IMR-90 (cell line): ENCODE measurements around the gene SPOCK3. TPM values are rescaled to one million over a fixed set of nuclear protein-coding genes. Genes with fewer than 3 reads are reported as not detected.
"Not testable (repeated sequence)": the region's sequence is repeated elsewhere in the genome, so short reads cannot be mapped to it uniquely, and the experiment has no call there.

Experiments
- ATAC-seq: fragments of 200-7000 bp; cut with Tn5 transposase; 2 replicates; pipeline ENCODE4 v1.9.1; 2020; ENCODE audit warnings: low read depth, mild to moderate bottlenecking, moderate library complexity
- BruUV-seq: library from RNA; stranded (reverse); fragments of 400-500 nt; replicated peaks from 2 replicates; lab custom pipeline; 2021; lab: Mats Ljungman, UMichigan
- CTCF ChIA-PET: fragments of 300-600 bp; formaldehyde crosslinking; extraction: SDS; loops from one replicate; lab custom pipeline; 2021; ENCODE audit warnings: antibody characterized with exemption; lab: Yijun Ruan, JAX
- POLR2A ChIA-PET: fragments of 300-600 bp; sonication (Branson Sonifier 250); formaldehyde crosslinking; loops from one replicate; lab custom pipeline; 2022; ENCODE audit warnings: antibody characterized with exemption; ENCODE audit not compliant: unreplicated experiment; lab: Charles Lee
- DNase-seq: peaks from one replicate; pipeline ENCODE4 v3.0.0; 2013
- H2AFZ ChIP-seq: replicated peaks from 2 replicates; pipeline ENCODE3; 2013; ENCODE audit warnings: low read length, mild to moderate bottlenecking; ENCODE audit not compliant: poor library complexity
- H2AK5ac ChIP-seq: 2 replicates; pipeline ENCODE4 v1.6.1; 2013; ENCODE audit warnings: low read depth, low read length, inconsistent platforms
- H2AK9ac ChIP-seq: replicated peaks from 2 replicates; pipeline ENCODE3; 2013; ENCODE audit warnings: mild to moderate bottlenecking, low read depth, low read length, moderate library complexity; ENCODE audit not compliant: poor library complexity
- H2BK120ac ChIP-seq: 2 replicates; pipeline ENCODE4 v1.6.1; 2013; ENCODE audit warnings: low read depth, low read length, inconsistent platforms
- H2BK15ac ChIP-seq: 3 replicates; pipeline ENCODE4 v1.6.1; 2013; ENCODE audit warnings: low read depth, low read length, inconsistent platforms
- H2BK20ac ChIP-seq: 2 replicates; pipeline ENCODE4 v1.6.1; 2013; ENCODE audit warnings: low read depth, mild to moderate bottlenecking, inconsistent platforms, low read length, moderate library complexity
- H2BK5ac ChIP-seq: 2 replicates; pipeline ENCODE4 v1.6.1; 2013; ENCODE audit warnings: mild to moderate bottlenecking, low read depth, low read length, inconsistent platforms; ENCODE audit not compliant: poor library complexity, severe bottlenecking
- H3K14ac ChIP-seq: replicated peaks from 2 replicates; pipeline ENCODE4 v1.6.1; 2013; ENCODE audit warnings: low read depth, low read length, inconsistent platforms
- H3K18ac ChIP-seq: 2 replicates; pipeline ENCODE4 v1.6.1; 2013; ENCODE audit warnings: low read depth, low read length, control low read depth
- H3K23ac ChIP-seq: 2 replicates; pipeline ENCODE4 v1.6.1; 2013; ENCODE audit warnings: low read depth, low read length, inconsistent platforms
- H3K27ac ChIP-seq: 2 replicates; pipeline ENCODE4 v1.5.1; 2013; ENCODE audit warnings: mild to moderate bottlenecking, control low read depth, low read length; ENCODE audit not compliant: insufficient read depth
- H3K27me3 ChIP-seq: 2 replicates; pipeline ENCODE4 v1.6.1; 2013; ENCODE audit warnings: low read length; ENCODE audit not compliant: control insufficient read depth, insufficient read depth
- H3K36me3 ChIP-seq: 2 replicates; pipeline ENCODE4 v1.6.1; 2013; ENCODE audit warnings: low read length, mixed read lengths; ENCODE audit not compliant: control insufficient read depth, insufficient read depth
- H3K4ac ChIP-seq: 2 replicates; pipeline ENCODE4 v1.6.1; 2013; ENCODE audit warnings: low read depth, low read length, inconsistent platforms
- H3K4me1 ChIP-seq: 2 replicates; pipeline ENCODE4 v1.6.1; 2013; ENCODE audit warnings: low read length, mixed read lengths; ENCODE audit not compliant: control insufficient read depth, insufficient read depth
- H3K4me2 ChIP-seq: 2 replicates; pipeline ENCODE4 v1.6.1; 2013; ENCODE audit warnings: low read depth, mild to moderate bottlenecking, control low read depth, low read length, moderate library complexity
- H3K4me3 ChIP-seq: 2 replicates; pipeline ENCODE4 v1.5.1; 2013; ENCODE audit warnings: low read depth, mild to moderate bottlenecking, control low read depth, low read length, moderate library complexity; ENCODE audit not compliant: insufficient read depth
- H3K56ac ChIP-seq: 2 replicates; pipeline ENCODE4 v1.6.1; 2013; ENCODE audit warnings: low read length, inconsistent platforms; ENCODE audit not compliant: insufficient read depth; ENCODE audit errors: extremely low read depth
- H3K79me1 ChIP-seq, 2 experiments: 2 replicates each; pipeline ENCODE4 v1.6.1; 2013; ENCODE audit warnings: low read length in 2 of 2, inconsistent platforms in 1 of 2, low read depth in 1 of 2
- H3K9ac ChIP-seq: 2 replicates; pipeline ENCODE4 v1.6.1; 2013; ENCODE audit warnings: low read depth, low read length, control low read depth
- H3K9me1 ChIP-seq: 2 replicates; pipeline ENCODE4 v1.6.1; 2013; ENCODE audit warnings: low read length, inconsistent platforms; ENCODE audit not compliant: insufficient read depth
- H3K9me3 ChIP-seq: 2 replicates; pipeline ENCODE4 v1.6.1; 2013; ENCODE audit warnings: low read length; ENCODE audit not compliant: control insufficient read depth, insufficient read depth
- H4K20me1 ChIP-seq: 2 replicates; pipeline ENCODE4 v1.6.1; 2013; ENCODE audit warnings: low read length, inconsistent platforms; ENCODE audit not compliant: insufficient read depth
- H4K5ac ChIP-seq: 2 replicates; pipeline ENCODE4 v1.6.1; 2013; ENCODE audit warnings: mild to moderate bottlenecking, low read depth, low read length, control low read depth
- H4K8ac ChIP-seq, 2 experiments: 2 replicates each; pipeline ENCODE4 v1.6.1; 2013; ENCODE audit warnings: low read depth in 2 of 2, low read length in 2 of 2, control low read depth in 1 of 2, inconsistent platforms in 1 of 2
- H4K91ac ChIP-seq: 2 replicates; pipeline ENCODE4 v1.6.1; 2013; ENCODE audit warnings: low read depth, low read length, inconsistent platforms; ENCODE audit not compliant: insufficient read depth
- CEBPB ChIP-seq: IDR thresholded peaks from 2 replicates; pipeline ENCODE4 v1.6.1; 2012; ENCODE audit warnings: low read depth, low read length, improper control_type of control experiment
- MAFK ChIP-seq: IDR thresholded peaks from 2 replicates; pipeline ENCODE4 v1.6.1; 2012; ENCODE audit warnings: low read depth, low read length, improper control_type of control experiment
- whole genome bisulfite sequencing, 2 experiments: methylation state at CpG; one replicate each; pipeline versions ENCODE4 v1.1.5 to v1.1.7; 2013; ENCODE audit warnings: missing lambda C conversion rate in 2 of 2; ENCODE audit not compliant: insufficient read length in 1 of 2; ENCODE audit errors: extremely low coverage in 2 of 2; 5-methylcytosine and 5-hydroxymethylcytosine counted together
- dilution Hi-C: fragments of 300-500 bp; cut with HindIII; formaldehyde crosslinking; loops from one replicate; pipeline ENCODE4 v1.14.3; 2018; ENCODE audit warnings: low sequenced_read_pairs; ENCODE audit not compliant: unreplicated experiment
- in situ Hi-C: fragments of 300-500 bp; cut with MboI; formaldehyde crosslinking; loops from 3 replicates; pipeline ENCODE4 v1.14.3; 2019; ENCODE audit warnings: low sequenced_read_pairs, inconsistent platforms, mixed read lengths
- intact Hi-C: fragments of 100-400 bp; cut with micrococcal nuclease; formaldehyde crosslinking; loops from 2 replicates; pipeline ENCODE4 v1.10.0; 2022
- polyA plus RNA-seq, 3 experiments: library from polyadenylated mRNA; depleted of rRNA; stranded (reverse); fragments of >200 nt; gene quantifications; 2 replicates each; pipeline ENCODE4 v1.2.3, GENCODE V29; 2012; ENCODE audit warnings: low replicate concordance in 1 of 3
- total RNA-seq: library from RNA; depleted of rRNA; stranded (reverse); fragments of >200 nt; gene quantifications from 2 replicates; pipeline ENCODE4 v1.2.3, GENCODE V29; 2012
- TF ChIP-seq, protein P1 (sequence below): conservative IDR thresholded peaks from 2 replicates; pipeline ENCODE4 v1.5.1; 2012; ENCODE audit warnings: mild to moderate bottlenecking, low read depth, low read length, improper control_type of control experiment

Gene SPOCK3
- total and polyA plus RNA-seq, 2 of the 4 experiments (the other 2 are of a cell fraction) = not detected

GRCh38 chr4:167282171-167282864 lies 48.0 kb upstream of the SPOCK3 start:
- dilution Hi-C loops = no loop called here
- Histone ChIP-seq H2AK9ac (no peak overlapping the region), H3K27me3 (no peaks in the 10 kb centered on the region), H3K4me2 (no peak overlapping the region), H2BK5ac (no peak overlapping the region), H2AK5ac (no peak overlapping the region), H3K18ac (no peak overlapping the region), H2BK120ac (no peak overlapping the region), H3K4me3 (no peak overlapping the region), H3K56ac (no peak overlapping the region), H3K27ac (no peak overlapping the region), H4K91ac (no peak overlapping the region), H3K4ac (no peak overlapping the region), H3K9ac (no peak overlapping the region), H3K9me1 (no peaks in the 10 kb centered on the region), H2BK15ac (no peak overlapping the region), H4K8ac (no peak overlapping the region), H2BK20ac (no peak overlapping the region), H4K5ac (no peak overlapping the region), H3K14ac (no peak overlapping the region), H2AFZ (no peak overlapping the region), H3K9me3 (peaks cover 1% of the 10 kb centered on the region; the same call in 1 of the 2 replicates), H3K4me1 (no peaks in the 10 kb centered on the region), H4K20me1 (no peaks in the 10 kb centered on the region), H3K36me3 (no peaks in the 10 kb centered on the region), H3K23ac (no peak overlapping the region), H3K79me1 (no peaks in the 10 kb centered on the region)
- TF ChIP-seq MAFK = no peak
- no peak for TF ChIP-seq CEBPB
- TF ChIP-seq, protein P1, sequence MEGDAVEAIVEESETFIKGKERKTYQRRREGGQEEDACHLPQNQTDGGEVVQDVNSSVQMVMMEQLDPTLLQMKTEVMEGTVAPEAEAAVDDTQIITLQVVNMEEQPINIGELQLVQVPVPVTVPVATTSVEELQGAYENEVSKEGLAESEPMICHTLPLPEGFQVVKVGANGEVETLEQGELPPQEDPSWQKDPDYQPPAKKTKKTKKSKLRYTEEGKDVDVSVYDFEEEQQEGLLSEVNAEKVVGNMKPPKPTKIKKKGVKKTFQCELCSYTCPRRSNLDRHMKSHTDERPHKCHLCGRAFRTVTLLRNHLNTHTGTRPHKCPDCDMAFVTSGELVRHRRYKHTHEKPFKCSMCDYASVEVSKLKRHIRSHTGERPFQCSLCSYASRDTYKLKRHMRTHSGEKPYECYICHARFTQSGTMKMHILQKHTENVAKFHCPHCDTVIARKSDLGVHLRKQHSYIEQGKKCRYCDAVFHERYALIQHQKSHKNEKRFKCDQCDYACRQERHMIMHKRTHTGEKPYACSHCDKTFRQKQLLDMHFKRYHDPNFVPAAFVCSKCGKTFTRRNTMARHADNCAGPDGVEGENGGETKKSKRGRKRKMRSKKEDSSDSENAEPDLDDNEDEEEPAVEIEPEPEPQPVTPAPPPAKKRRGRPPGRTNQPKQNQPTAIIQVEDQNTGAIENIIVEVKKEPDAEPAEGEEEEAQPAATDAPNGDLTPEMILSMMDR = no peak
- no TSS peak for BruUV-seq
- ATAC-seq (no peak), DNase-seq (no peak)
- ChIA-PET POLR2A (no interaction called here), CTCF (no interaction called here)
- in situ Hi-C loops = no loop called here
- intact Hi-C loops = no loop called here
- WGBS, 2 experiments = no CpG with 5 or more reads among the region's 1 CpG

DNA sequence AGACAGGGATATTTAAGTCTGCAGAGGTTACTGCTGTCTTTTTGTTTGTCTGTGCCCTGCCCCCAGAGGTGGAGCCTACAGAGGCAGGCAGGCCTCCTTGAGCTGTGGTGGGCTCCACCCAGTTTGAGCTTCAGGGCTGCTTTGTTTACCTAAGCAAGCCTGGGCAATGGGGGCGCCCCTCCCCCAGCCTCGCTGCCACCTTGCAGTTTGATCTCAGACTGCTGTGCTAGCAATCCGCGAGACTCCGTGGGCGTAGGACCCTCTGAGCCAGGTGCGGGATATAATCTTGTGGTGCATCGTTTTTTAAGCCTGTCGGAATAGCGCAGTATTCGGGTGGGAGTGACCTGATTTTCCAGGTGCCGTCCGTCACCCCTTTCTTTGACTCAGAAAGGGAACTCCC lies 47.3 kb upstream of the SPOCK3 start:
- H4K91ac ChIP-seq, H3K56ac ChIP-seq, intact Hi-C loops, DNase-seq, H3K18ac ChIP-seq, H3K79me1 ChIP-seq, dilution Hi-C loops, H3K4ac ChIP-seq, in situ Hi-C loops, H2BK20ac ChIP-seq, ATAC-seq, H2BK120ac ChIP-seq, H3K4me3 ChIP-seq, CTCF ChIA-PET, H3K14ac ChIP-seq, H2AK5ac ChIP-seq, H3K4me1 ChIP-seq, H3K36me3 ChIP-seq, H3K9ac ChIP-seq, H4K8ac ChIP-seq, H2AK9ac ChIP-seq, BruUV-seq, H3K23ac ChIP-seq, H2AFZ ChIP-seq, H4K5ac ChIP-seq, H4K20me1 ChIP-seq, POLR2A ChIA-PET, H3K9me3 ChIP-seq, H3K27ac ChIP-seq, H2BK15ac ChIP-seq, H3K4me2 ChIP-seq, H3K27me3 ChIP-seq, H2BK5ac ChIP-seq, H3K9me1 ChIP-seq: not testable (repeated sequence)
- 100% methylated on average over 2 of the region's 13 CpGs; no CpG with 5 or more reads in 1 of the 2 experiments for WGBS, 2 experiments
